Adrenal gland (tissue), 12 donors: Measurements from ENCODE around the gene INCENP. TPM values are rescaled to one million over a fixed set of nuclear protein-coding genes. Genes with fewer than 3 reads are reported as not detected.
"Not testable (repeated sequence)": the region's sequence is repeated elsewhere in the genome, so short reads cannot be mapped to it uniquely, and the experiment has no call there.

Experiments used
- DNase-seq, 7 donors: peaks; one replicate each; pipeline ENCODE4 v3.0.0-alpha.2; 2019 to 2020
- H3K27ac ChIP-seq, 5 donors: fragments of 200-600 bp; sonication (generic) in 4 of 5; 1 replicate in 3 of 5; 2 replicates in 2 of 5; pipeline versions ENCODE4 v1.5.1 to v1.8.0; 2016 to 2020; ENCODE audit warnings: mild to moderate bottlenecking in 1 of 5
- H3K27me3 ChIP-seq: fragments of 200-600 bp; 2 replicates; pipeline ENCODE4 v1.8.0; 2021
- H3K36me3 ChIP-seq, 2 donors: fragments of 200-600 bp; replicated peaks in 1 of 2; 1 replicate in 1 of 2; 2 replicates in 1 of 2; pipeline versions ENCODE4 v1.5.1 to v1.8.0; 2018 to 2022
- H3K4me1 ChIP-seq, 2 donors: fragments of 200-600 bp; replicated peaks in 1 of 2; 1 replicate in 1 of 2; 2 replicates in 1 of 2; pipeline versions ENCODE4 v1.5.1 to v1.8.0; 2018 to 2021
- H3K4me3 ChIP-seq, 4 donors: fragments of 200-600 bp; sonication (generic) in 3 of 4; one replicate each; pipeline ENCODE4 v1.5.1; 2016 to 2018
- H3K9me3 ChIP-seq, 3 donors: fragments of 200-600 bp; sonication (generic) in 1 of 3; replicated peaks in 1 of 3; 1 replicate in 2 of 3; 2 replicates in 1 of 3; pipeline versions ENCODE4 v1.5.1 to v1.8.0; 2016 to 2021
- POLR2A ChIP-seq, 2 donors: fragments of 450-650 bp; IDR thresholded peaks; one replicate each; pipeline ENCODE4 v1.6.1; 2017; ENCODE audit warnings: antibody characterized with exemption in 2 of 2, mild to moderate bottlenecking in 2 of 2, moderate library complexity in 1 of 2
- WGBS, 4 donors: extraction: QIAGEN DNeasy Blood & Tissue Kit in 2 of 4; methylation state at CpG; one replicate each; pipeline versions ENCODE4 v1.1.5 to v1.1.7; 2013 to 2017; 5-methylcytosine and 5-hydroxymethylcytosine counted together
- intact Hi-C, 2 donors: fragments of 100-400 bp; cut with DNase I; formaldehyde crosslinking; loops; one replicate each; pipeline versions ENCODE4 v1.14.1 to v1.15.0; 2022 to 2023
- polyA plus RNA-seq, 3 donors: library from polyadenylated mRNA; stranded (reverse); fragments of 200-250 nt in 2 of 3; fragments of 350-450 nt in 1 of 3; fragmentation: Illumina TruSeq in 1 of 3; extraction: RNeasy Lipid Tissue Mini Kit (QIAGEN cat#74804) in 1 of 3; gene quantifications; one replicate each; pipeline ENCODE4 v1.2.3, GENCODE V29; 2013 to 2014
- total RNA-seq, 9 donors: library from RNA; depleted of rRNA in 4 of 9; stranded (reverse); fragments of >200 nt in 4 of 9; fragments of 120-200 nt in 1 of 9; fragmentation: NEBNext Ultra II Directional in 1 of 9; extraction: Animal tissue kit (Norgen Biotek cat#: 25700) in 1 of 9; gene quantifications; one replicate each; pipeline versions ENCODE4 v1.1.0 to v1.2.4, GENCODE V29; 2013 to 2023
- TF ChIP-seq, protein P1 (sequence below), 6 experiments: fragments of 450-650 bp in 4 of 6; fragments of 200-600 bp in 2 of 6; sonication (generic) in 1 of 6; IDR thresholded peaks; 1 replicate in 5 of 6; 2 replicates in 1 of 6; pipeline versions ENCODE4 v1.5.1 to v1.8.0; 2016 to 2021; ENCODE audit warnings: antibody characterized with exemption in 6 of 6, mild to moderate bottlenecking in 2 of 6, moderate library complexity in 1 of 6
- donor health status: healthy with polysubstance abuse.
- donor health status: Bipolar disorder and iron deficiency.
- donor health status: DM: yes; HTN: yes; CAD: no.
- donor health status: DM: no; HTN: no; CAD: no.
- donor health status: DM: no; HTN: no; CAD: no.
- donor health status: DM: yes; HTN: yes; CAD: no.

INCENP gene
- total and polyA plus RNA-seq, 12 donors, result 1.4 to 23.2 (median 13.8) TPM

DNA sequence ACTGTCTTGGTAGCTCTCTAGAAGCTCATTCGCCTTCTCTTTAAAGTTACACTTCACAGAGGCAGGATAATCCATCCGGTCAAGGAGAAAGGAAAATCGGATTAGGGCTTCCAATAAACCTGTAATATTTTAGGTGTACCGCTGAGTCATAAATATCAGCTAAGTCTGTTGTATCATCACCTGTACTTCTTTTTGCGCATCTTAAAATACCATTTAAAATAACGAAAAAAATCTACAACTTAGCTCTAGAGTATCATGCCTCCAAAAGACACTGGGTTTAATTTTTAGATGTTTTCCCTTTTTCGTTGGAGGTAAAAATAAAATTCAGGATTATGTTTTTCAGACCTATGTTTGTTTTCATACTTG lies 41.5 kb upstream of the INCENP start:
- H3K27ac ChIP-seq, result no peak overlapping the region
- TF ChIP-seq, protein P1, sequence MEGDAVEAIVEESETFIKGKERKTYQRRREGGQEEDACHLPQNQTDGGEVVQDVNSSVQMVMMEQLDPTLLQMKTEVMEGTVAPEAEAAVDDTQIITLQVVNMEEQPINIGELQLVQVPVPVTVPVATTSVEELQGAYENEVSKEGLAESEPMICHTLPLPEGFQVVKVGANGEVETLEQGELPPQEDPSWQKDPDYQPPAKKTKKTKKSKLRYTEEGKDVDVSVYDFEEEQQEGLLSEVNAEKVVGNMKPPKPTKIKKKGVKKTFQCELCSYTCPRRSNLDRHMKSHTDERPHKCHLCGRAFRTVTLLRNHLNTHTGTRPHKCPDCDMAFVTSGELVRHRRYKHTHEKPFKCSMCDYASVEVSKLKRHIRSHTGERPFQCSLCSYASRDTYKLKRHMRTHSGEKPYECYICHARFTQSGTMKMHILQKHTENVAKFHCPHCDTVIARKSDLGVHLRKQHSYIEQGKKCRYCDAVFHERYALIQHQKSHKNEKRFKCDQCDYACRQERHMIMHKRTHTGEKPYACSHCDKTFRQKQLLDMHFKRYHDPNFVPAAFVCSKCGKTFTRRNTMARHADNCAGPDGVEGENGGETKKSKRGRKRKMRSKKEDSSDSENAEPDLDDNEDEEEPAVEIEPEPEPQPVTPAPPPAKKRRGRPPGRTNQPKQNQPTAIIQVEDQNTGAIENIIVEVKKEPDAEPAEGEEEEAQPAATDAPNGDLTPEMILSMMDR (IDR thresholded peaks at IDR 0.05), result no peak
- no peak for TF ChIP-seq POLR2A (IDR thresholded peaks at IDR 0.05)
- H3K4me3 ChIP-seq, result no peak overlapping the region
- no peak for DNase-seq
- intact Hi-C loops, result loop anchor here (5.0 kb wide), 2 partner anchors 130 to 185 kb away; partner anchors contain the start of gene BEST1 (in 1 of the 2)
- WGBS, 4 donors, result 25 to 34% (median 31%) methylated on average over 7 of the region's 7 CpGs
- no peaks in the 10 kb centered on the region for H3K27me3 ChIP-seq
- no peaks in the 10 kb centered on the region for H3K9me3 ChIP-seq
- H3K36me3 ChIP-seq, result no peaks in the 10 kb centered on the region
- peaks cover 0 to 10% of the 10 kb centered on the region in 2 donors for H3K4me1 ChIP-seq

DNA sequence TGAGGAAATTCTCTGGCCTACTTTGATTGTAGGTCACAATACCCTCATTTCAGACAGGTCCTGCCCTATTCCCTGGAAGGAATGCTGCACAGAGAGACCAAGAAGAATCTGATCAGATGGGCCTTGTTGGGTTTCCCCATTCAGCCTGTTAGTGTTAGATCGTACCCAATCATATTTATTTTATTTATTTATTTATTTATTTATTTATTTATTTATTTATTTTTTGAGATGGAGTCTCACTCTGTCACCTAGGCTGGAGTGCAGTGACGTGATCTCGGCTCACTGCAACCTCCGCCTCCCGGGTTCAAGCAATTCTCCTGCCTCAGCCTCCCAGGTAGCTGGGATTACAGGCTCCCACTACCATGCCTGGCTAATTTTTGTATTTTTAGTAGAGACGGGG lies 39.0 kb upstream of the INCENP start:
- not testable (repeated sequence) for H3K27ac ChIP-seq, H3K9me3 ChIP-seq, H3K4me1 ChIP-seq, DNase-seq, H3K27me3 ChIP-seq, H3K4me3 ChIP-seq, H3K36me3 ChIP-seq
- 89 to 97% (median 92%) methylated on average over 6 of the region's 6 CpGs for WGBS, 4 donors
- intact Hi-C loops, result loop anchor here (5.0 kb wide), 2 partner anchors 132 to 188 kb away; partner anchors contain the start of gene BEST1 (in 1 of the 2)

DNA sequence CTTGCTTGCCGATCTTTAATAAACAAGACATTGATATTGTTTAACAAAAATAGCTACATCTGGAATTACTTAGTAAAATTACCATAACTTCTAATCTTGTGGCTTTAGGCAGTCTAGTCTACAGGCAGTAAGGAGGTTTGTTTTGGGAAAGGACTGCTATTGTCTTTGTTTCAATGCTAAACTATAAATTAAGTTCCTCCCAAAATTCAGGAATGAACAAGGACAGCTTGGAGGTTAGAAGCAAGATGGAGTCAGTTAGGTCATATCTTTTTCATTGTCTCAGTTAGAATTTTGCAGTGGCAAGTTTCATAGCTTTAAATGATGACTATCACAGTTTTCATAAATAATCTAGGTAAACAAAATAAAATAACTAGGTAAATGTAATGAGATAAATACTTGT lies 36.1 kb upstream of the INCENP start:
- Histone ChIP-seq H3K4me3 (no peak overlapping the region), H3K27ac (no peak overlapping the region), H3K4me1 (no peaks in the 10 kb centered on the region), H3K27me3 (no peaks in the 10 kb centered on the region), H3K36me3 (no peaks in the 10 kb centered on the region), H3K9me3 (no peaks in the 10 kb centered on the region)
- intact Hi-C loops, result no loop called here
- no peak for TF ChIP-seq POLR2A (IDR thresholded peaks at IDR 0.05)
- TF ChIP-seq, protein P1 (IDR thresholded peaks at IDR 0.05), result no peak
- WGBS, 4 donors, result 84 to 95% (median 88%) methylated on average over 1 of the region's 1 CpG
- no peak for DNase-seq

DNA sequence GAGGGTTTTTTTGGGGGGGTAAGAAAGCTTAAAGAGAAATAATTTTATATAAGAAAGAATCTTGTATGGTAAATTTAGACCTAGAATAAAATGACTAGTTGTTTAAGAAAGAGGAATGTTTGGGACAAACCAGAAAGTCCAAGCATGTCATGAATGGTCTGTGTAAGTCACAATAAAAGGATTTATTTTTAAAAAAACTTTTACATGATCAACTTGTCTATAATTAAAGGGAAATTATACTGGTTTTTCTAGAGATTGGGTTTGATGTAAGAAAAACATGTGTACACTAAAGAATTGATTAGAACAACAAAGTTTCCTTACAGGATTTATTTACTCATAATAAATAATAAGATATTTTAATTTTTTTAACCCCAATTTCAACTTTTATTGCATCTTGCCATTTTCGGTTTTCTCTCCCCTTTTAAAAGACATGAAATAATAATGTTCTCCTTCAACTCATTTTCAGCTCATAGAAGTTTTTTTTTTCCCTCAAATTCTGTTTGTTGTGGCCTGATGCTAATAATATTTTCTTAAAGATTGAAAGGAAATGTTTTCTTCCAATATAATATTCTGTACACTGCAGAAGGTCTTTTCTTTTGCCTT lies 35.4 kb upstream of the INCENP start:
- no peaks in the 10 kb centered on the region for H3K9me3 ChIP-seq
- no peaks in the 10 kb centered on the region for H3K4me1 ChIP-seq
- intact Hi-C loops, result no loop called here
- no peaks in the 10 kb centered on the region for H3K36me3 ChIP-seq
- WGBS, 4 donors, result 28 to 40% (median 31%) methylated on average over 1 of the region's 1 CpG
- no peak overlapping the region for H3K27ac ChIP-seq
- H3K4me3 ChIP-seq, result no peak overlapping the region
- no peak for DNase-seq
- H3K27me3 ChIP-seq, result no peaks in the 10 kb centered on the region
- TF ChIP-seq, protein P1 (IDR thresholded peaks at IDR 0.05), result no peak
- TF ChIP-seq POLR2A (IDR thresholded peaks at IDR 0.05), result no peak

DNA sequence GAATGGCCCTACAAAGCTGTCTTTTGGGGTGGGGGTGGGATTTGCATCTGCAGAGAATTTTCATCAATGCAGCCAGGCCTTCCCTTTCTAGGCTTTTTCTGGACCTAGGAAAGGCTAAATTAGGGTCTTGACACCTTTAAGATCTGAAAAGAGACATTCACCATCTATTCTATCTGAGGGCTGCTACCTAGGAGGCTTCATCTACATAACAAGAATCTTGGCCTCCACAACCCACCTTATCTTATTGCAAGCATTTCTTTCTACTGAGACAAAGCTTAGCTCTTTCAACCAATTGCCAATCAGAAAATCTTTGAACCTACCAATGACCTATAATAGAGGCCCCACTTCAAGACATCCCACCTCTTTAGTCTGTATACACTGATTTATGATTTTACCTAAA lies 20.7 kb upstream of the INCENP start:
- peaks cover 11 to 13% of the 10 kb centered on the region in 2 donors for H3K4me1 ChIP-seq
- H3K36me3 ChIP-seq, result no peaks in the 10 kb centered on the region
- no peaks in the 10 kb centered on the region for H3K9me3 ChIP-seq
- no peaks in the 10 kb centered on the region for H3K27me3 ChIP-seq
- TF ChIP-seq, protein P1 (IDR thresholded peaks at IDR 0.05), result no peak
- TF ChIP-seq POLR2A (IDR thresholded peaks at IDR 0.05), result no peak
- intact Hi-C loops, result no loop called here
- H3K27ac ChIP-seq, result peak overlapping the region in 1 of 5 donors; percentile 88
- H3K4me3 ChIP-seq, result no peak overlapping the region
- DNase-seq, result no peak
